ENCODE measurements around the gene PLXDC1.
"Not testable (repeated sequence)": the region's sequence is repeated elsewhere in the genome, so short reads cannot be mapped to it uniquely, and the experiment has no call there.

PLXDC1 gene

GRCh38 chr17:39130205-39130604 lies 21.2 kb downstream of the PLXDC1 start:
- H3K4me3 ChIP-seq (ENCODE audit: low read depth, low read length): no peak overlapping the region
- DNase-seq (ENCODE audit: low read depth): no peak
- no peak for TF ChIP-seq CTCF (IDR thresholded peaks at IDR 0.05; ENCODE audit: control insufficient read depth, extremely low read depth, insufficient read depth)

GRCh38 chr17:39129544-39129943 lies 21.9 kb downstream of the PLXDC1 start:
- not testable (repeated sequence) for DNase-seq (ENCODE audit: low read depth); H3K4me3 ChIP-seq (ENCODE audit: low read depth, low read length)

GRCh38 chr17:39126436-39126835 lies 25.0 kb downstream of the PLXDC1 start:
- no peak overlapping the region for H3K4me3 ChIP-seq (ENCODE audit: low read depth, low read length)
- DNase-seq (ENCODE audit: low read depth): no peak
- no peak for TF ChIP-seq CTCF (IDR thresholded peaks at IDR 0.05; ENCODE audit: control insufficient read depth, extremely low read depth, insufficient read depth)

GRCh38 chr17:39125143-39125875 lies 26.1 kb downstream of the PLXDC1 start:
- TF ChIP-seq CTCF (IDR thresholded peaks at IDR 0.05; ENCODE audit: control insufficient read depth, extremely low read depth, insufficient read depth): no peak
- DNase-seq (ENCODE audit: low read depth): no peak
- no peak overlapping the region for H3K4me3 ChIP-seq (ENCODE audit: low read depth, low read length)

GRCh38 chr17:39123627-39124026 lies 27.8 kb downstream of the PLXDC1 start:
- H3K4me3 ChIP-seq (ENCODE audit: low read depth, low read length): no peak overlapping the region
- TF ChIP-seq CTCF (IDR thresholded peaks at IDR 0.05; ENCODE audit: control insufficient read depth, extremely low read depth, insufficient read depth): no peak
- peak; percentile 58 for DNase-seq (ENCODE audit: low read depth)

- H3K4me3 ChIP-seq (ENCODE audit: low read depth, low read length): no peak overlapping the region
- DNase-seq (ENCODE audit: low read depth): no peak
- no peak for TF ChIP-seq CTCF (IDR thresholded peaks at IDR 0.05; ENCODE audit: control insufficient read depth, extremely low read depth, insufficient read depth)
These were observed 28.4 kb downstream of the PLXDC1 start for GRCh38 chr17:39122991-39123390.

- not testable (repeated sequence) for DNase-seq (ENCODE audit: low read depth); H3K4me3 ChIP-seq (ENCODE audit: low read depth, low read length)
These were observed 29.5 kb downstream of the PLXDC1 start for GRCh38 chr17:39121919-39122318.

GRCh38 chr17:39118674-39119419 lies 32.6 kb downstream of the PLXDC1 start:
- no peak overlapping the region for H3K4me3 ChIP-seq (ENCODE audit: low read depth, low read length)
- DNase-seq (ENCODE audit: low read depth): no peak
- TF ChIP-seq CTCF (IDR thresholded peaks at IDR 0.05; ENCODE audit: control insufficient read depth, extremely low read depth, insufficient read depth): no peak

All from LNCaP clone FGC (cell line).